ENCODE measurements around the gene NR1H3. TPM values are rescaled to one million over a fixed set of nuclear protein-coding genes. Genes with fewer than 3 reads are reported as not detected.

The NR1H3 gene
- total RNA-seq, 4 donors from 2014 or later, result 14.5 to 21.0 (median 16.1) TPM

DNA sequence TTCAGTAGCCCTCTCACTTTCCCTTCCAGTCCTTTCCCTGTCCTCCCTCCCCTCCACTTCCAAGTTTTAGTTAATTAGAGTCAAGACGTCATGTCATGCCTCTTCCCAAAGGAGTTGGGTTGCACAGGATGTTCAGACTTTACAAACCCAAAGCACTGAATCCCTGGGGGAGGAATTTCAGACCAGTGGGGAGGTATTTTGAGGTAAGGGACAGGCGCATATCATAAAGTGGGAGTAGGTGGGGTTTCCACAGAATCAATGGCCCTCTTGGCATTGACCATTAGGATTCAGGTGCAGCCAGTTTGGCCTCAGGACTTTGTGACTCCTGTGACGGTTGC is 8.4 kb upstream of the NR1H3 start:
- H3K36me3 ChIP-seq, result peaks cover 0 to 29% of the 10 kb centered on the region in 2 donors
- peaks cover 0 to 47% (median 23%) of the 10 kb centered on the region in 3 donors for H3K4me1 ChIP-seq
- ATAC-seq, result no peak
- peak overlapping the region; percentile 60 to 88 for H3K4me3 ChIP-seq
- TF ChIP-seq POLR2A (IDR thresholded peaks at IDR 0.05), result no peak
- no peak for TF ChIP-seq EP300 (IDR thresholded peaks at IDR 0.05)
- no peak for TF ChIP-seq POLR2AphosphoS5 (IDR thresholded peaks at IDR 0.05)
- TF ChIP-seq, protein P1, sequence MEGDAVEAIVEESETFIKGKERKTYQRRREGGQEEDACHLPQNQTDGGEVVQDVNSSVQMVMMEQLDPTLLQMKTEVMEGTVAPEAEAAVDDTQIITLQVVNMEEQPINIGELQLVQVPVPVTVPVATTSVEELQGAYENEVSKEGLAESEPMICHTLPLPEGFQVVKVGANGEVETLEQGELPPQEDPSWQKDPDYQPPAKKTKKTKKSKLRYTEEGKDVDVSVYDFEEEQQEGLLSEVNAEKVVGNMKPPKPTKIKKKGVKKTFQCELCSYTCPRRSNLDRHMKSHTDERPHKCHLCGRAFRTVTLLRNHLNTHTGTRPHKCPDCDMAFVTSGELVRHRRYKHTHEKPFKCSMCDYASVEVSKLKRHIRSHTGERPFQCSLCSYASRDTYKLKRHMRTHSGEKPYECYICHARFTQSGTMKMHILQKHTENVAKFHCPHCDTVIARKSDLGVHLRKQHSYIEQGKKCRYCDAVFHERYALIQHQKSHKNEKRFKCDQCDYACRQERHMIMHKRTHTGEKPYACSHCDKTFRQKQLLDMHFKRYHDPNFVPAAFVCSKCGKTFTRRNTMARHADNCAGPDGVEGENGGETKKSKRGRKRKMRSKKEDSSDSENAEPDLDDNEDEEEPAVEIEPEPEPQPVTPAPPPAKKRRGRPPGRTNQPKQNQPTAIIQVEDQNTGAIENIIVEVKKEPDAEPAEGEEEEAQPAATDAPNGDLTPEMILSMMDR (IDR thresholded peaks at IDR 0.05), result no peak
- 58% methylated on average over 3 of the region's 3 CpGs; no CpG with 5 or more reads in 1 of the 2 donors for WGBS, 2 donors (ENCODE audit: low coverage in 1 of 2)
- no peaks in the 10 kb centered on the region for H3K27me3 ChIP-seq
- H3K27ac ChIP-seq, result peak overlapping the region in 3 of 4 donors; percentile 86 to 88 (median 88)
- no peaks in the 10 kb centered on the region for H3K9me3 ChIP-seq

DNA sequence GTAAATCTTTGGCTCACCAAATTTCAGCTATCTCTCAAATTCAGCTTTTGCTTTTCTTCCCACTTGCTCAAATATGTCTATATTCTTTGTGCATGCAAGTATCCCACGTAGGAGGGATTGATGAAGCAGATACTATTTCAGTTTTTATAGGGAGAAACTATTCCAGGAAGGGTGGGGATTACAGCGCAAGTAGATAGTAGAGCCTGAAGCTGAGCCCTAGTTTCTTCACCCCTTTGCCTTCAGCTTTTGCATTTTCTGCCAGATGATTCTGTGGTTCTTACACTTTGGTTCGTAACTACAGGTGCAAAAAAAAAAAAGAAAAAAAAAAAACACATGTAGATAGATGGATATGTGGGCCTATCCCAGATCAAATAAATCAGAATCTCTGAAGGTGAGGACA is 6.0 kb upstream of the NR1H3 start:
- no peaks in the 10 kb centered on the region for H3K27me3 ChIP-seq
- no peak overlapping the region for H3K4me3 ChIP-seq
- peaks cover 0 to 64% (median 39%) of the 10 kb centered on the region in 3 donors for H3K4me1 ChIP-seq
- 61 to 69% methylated on average over 3 of the region's 3 CpGs for WGBS, 2 donors (ENCODE audit: low coverage in 1 of 2)
- H3K27ac ChIP-seq, result no peak overlapping the region
- ATAC-seq, result no peak
- TF ChIP-seq POLR2A (IDR thresholded peaks at IDR 0.05), result no peak
- no peak for TF ChIP-seq EP300 (IDR thresholded peaks at IDR 0.05)
- no peak for TF ChIP-seq POLR2AphosphoS5 (IDR thresholded peaks at IDR 0.05)
- TF ChIP-seq, protein P1 (IDR thresholded peaks at IDR 0.05), result no peak
- no peaks in the 10 kb centered on the region for H3K9me3 ChIP-seq
- peaks cover 0 to 5% of the 10 kb centered on the region in 2 donors for H3K36me3 ChIP-seq

DNA sequence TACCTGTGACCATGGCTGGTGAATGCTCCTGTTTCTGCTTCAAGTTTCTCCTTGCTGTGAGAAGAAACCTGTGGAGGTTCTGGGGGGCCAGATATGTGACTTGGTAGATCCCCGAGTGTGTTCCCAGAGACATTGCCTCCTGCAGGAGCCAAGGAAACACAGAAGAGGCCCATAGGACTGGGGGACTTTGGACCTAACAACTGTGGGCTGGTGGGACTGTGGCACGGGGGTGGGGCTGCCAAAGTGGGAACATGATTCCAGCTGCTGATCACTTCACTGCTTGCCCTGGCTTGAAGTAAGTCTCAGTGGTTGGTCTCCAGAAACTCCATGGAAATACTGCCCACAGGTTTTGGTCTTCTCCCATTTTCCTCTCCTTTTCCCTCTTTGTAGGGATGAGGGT is 4.1 kb upstream of the NR1H3 start:
- Histone ChIP-seq H3K4me3 (no peak overlapping the region), H3K36me3 (no peaks in the 10 kb centered on the region), H3K27me3 (no peaks in the 10 kb centered on the region), H3K4me1 (peaks cover 0 to 67% (median 44%) of the 10 kb centered on the region in 3 donors), H3K27ac (peak overlapping the region in 3 of 4 donors; percentile 74 to 80 (median 76)), H3K9me3 (no peaks in the 10 kb centered on the region)
- no peak for ATAC-seq
- 89% methylated on average over 1 of the region's 2 CpGs; no CpG with 5 or more reads in 1 of the 2 donors for WGBS, 2 donors (ENCODE audit: low coverage in 1 of 2)
- TF ChIP-seq, protein P1 (IDR thresholded peaks at IDR 0.05), result no peak
- no peak for TF ChIP-seq POLR2A (IDR thresholded peaks at IDR 0.05)
- TF ChIP-seq POLR2AphosphoS5 (IDR thresholded peaks at IDR 0.05), result no peak
- no peak for TF ChIP-seq EP300 (IDR thresholded peaks at IDR 0.05)

DNA sequence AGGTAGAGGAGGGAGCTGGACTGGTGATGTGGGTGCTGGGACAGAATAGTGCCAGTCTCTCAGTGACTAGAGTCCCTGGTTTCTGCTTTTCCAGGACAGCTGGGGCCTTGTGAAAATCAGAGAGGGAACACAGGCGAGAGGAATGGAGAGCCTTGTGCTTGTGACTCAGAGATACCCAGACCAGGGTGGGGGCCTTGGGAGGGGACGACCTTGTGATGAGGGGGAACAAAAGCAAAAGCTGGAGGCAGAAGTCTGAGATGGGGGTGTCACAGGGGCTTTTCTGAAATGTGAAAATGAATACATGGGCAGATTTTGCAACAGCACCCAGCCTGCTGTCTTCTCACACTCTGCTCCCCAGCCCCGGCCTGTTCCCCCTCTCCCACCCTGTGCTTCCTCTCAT is 3.4 kb upstream of the NR1H3 start:
- TF ChIP-seq POLR2A (IDR thresholded peaks at IDR 0.05) (no peak), POLR2AphosphoS5 (IDR thresholded peaks at IDR 0.05) (no peak), EP300 (IDR thresholded peaks at IDR 0.05) (no peak)
- TF ChIP-seq, protein P1 (IDR thresholded peaks at IDR 0.05), result no peak
- ATAC-seq, result peak; percentile 28
- Histone ChIP-seq H3K4me3 (no peak overlapping the region), H3K4me1 (peaks cover 0 to 72% (median 48%) of the 10 kb centered on the region in 3 donors), H3K27me3 (no peaks in the 10 kb centered on the region), H3K9me3 (no peaks in the 10 kb centered on the region), H3K36me3 (no peaks in the 10 kb centered on the region), H3K27ac (peak overlapping the region; percentile 31 to 80 (median 75))
- WGBS, 2 donors (ENCODE audit: low coverage in 1 of 2), result 29 to 65% methylated on average over 2 to 3 of the region's 3 CpGs

DNA sequence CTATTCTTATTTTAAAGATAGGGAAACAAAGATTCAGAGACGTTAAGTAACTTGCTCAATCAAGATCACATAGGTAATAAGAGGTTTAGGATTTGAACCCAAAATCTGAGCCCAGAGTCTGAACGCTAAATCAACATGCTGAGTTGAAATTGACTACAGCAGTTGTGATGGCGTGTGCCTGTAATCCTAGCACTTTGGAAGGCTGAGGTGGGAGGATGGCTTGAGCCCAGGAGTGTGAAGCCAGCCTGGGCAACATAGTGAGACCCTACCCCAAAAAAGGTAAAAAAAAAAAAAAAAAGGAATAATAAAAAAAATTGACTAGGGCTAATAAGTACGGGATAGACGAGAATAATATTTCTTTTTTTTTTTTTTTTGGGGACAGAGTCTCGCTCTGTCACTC is 1.4 kb upstream of the NR1H3 start:
- WGBS, 2 donors (ENCODE audit: low coverage in 1 of 2), result 76 to 91% methylated on average over 6 of the region's 6 CpGs
- ATAC-seq, result no peak
- H3K27me3 ChIP-seq, result no peaks in the 10 kb centered on the region
- no peak overlapping the region for H3K4me3 ChIP-seq
- H3K36me3 ChIP-seq, result peaks cover 0 to 4% of the 10 kb centered on the region in 2 donors
- H3K9me3 ChIP-seq, result no peaks in the 10 kb centered on the region
- TF ChIP-seq, protein P1 (IDR thresholded peaks at IDR 0.05), result no peak
- TF ChIP-seq POLR2AphosphoS5 (IDR thresholded peaks at IDR 0.05) (no peak), EP300 (IDR thresholded peaks at IDR 0.05) (no peak), POLR2A (IDR thresholded peaks at IDR 0.05) (no peak)
- peaks cover 0 to 67% (median 51%) of the 10 kb centered on the region in 3 donors for H3K4me1 ChIP-seq
- H3K27ac ChIP-seq, result peak overlapping the region in 2 of 4 donors; percentile 74 to 76
